K562 (cell line): ENCODE data around the gene RHOA. TPM values are rescaled to one million over a fixed set of nuclear protein-coding genes. Genes with fewer than 3 reads are reported as not detected.

Experiments used
- CBFA2T3 ChIP-seq: fragments of 450-650 bp; IDR thresholded peaks from 2 replicates; pipeline ENCODE4 v1.6.1; 2017
- COPS2 ChIP-seq: fragments of 450-650 bp; conservative IDR thresholded peaks from 2 replicates; pipeline ENCODE4 v1.6.1; 2016; ENCODE audit warnings: mild to moderate bottlenecking, moderate library complexity
- CXXC5 ChIP-seq: fragments of 250-450 bp; sonication (Bioruptor Pico); IDR thresholded peaks from 2 replicates; pipeline ENCODE4 v1.8.0; 2022; ENCODE audit warnings: inconsistent platforms, mild to moderate bottlenecking, moderate library complexity
- DPF2 ChIP-seq: fragments of 450-650 bp; IDR thresholded peaks from 2 replicates; pipeline ENCODE4 v1.6.1; 2016
- HOMEZ ChIP-seq: fragments of 250-450 bp; sonication (Bioruptor Pico); IDR thresholded peaks from 2 replicates; pipeline ENCODE4 v1.4.0; 2020; ENCODE audit warnings: mild to moderate bottlenecking, moderate library complexity
- LCOR ChIP-seq: sonication (generic); formaldehyde crosslinking; IDR thresholded peaks from 2 replicates; pipeline ENCODE4 v1.8.0; 2022; ENCODE audit warnings: mild to moderate bottlenecking, missing genetic modification reagents
- MED1 ChIP-seq: sonication (generic); formaldehyde crosslinking; IDR thresholded peaks from 2 replicates; pipeline ENCODE4 v1.8.1; 2023; ENCODE audit warnings: missing genetic modification reagents, borderline replicate concordance
- MEF2A ChIP-seq: IDR thresholded peaks from 2 replicates; pipeline ENCODE4 v1.6.1; 2011; ENCODE audit warnings: low read depth, mild to moderate bottlenecking, low read length, moderate library complexity; ENCODE audit not compliant: control insufficient read depth
- MYNN ChIP-seq, 2 experiments: sonication (generic); formaldehyde crosslinking in 1 of 2; IDR thresholded peaks; 2 replicates each; pipeline versions ENCODE4 v1.5.0 to v1.6.1; 2016 to 2020; ENCODE audit warnings: antibody characterized with exemption in 1 of 2, missing genetic modification reagents in 1 of 2
- NCOR1 ChIP-seq: fragments of 450-650 bp; IDR thresholded peaks from 2 replicates; pipeline ENCODE4 v1.6.1; 2016; ENCODE audit warnings: mild to moderate bottlenecking, moderate library complexity
- NR2C2 ChIP-seq, 2 experiments: fragments of 200-800 bp in 1 of 2; sonication (Bioruptor generic) in 1 of 2; sonication (generic) in 1 of 2; formaldehyde crosslinking in 1 of 2; IDR thresholded peaks; 2 replicates each; pipeline versions ENCODE4 v1.6.1 to v1.8.0; 2016 to 2022; ENCODE audit warnings: mild to moderate bottlenecking in 1 of 2, missing compliant biosample characterization in 1 of 2, missing genetic modification characterization in 1 of 2, missing genetic modification reagents in 1 of 2
- SMARCA5 ChIP-seq: fragments of 450-650 bp; IDR thresholded peaks from 2 replicates; pipeline ENCODE4 v1.6.1; 2016
- SP2 ChIP-seq: IDR thresholded peaks from 2 replicates; pipeline ENCODE4 v1.6.1; 2011; ENCODE audit warnings: mild to moderate bottlenecking, low read depth, low read length, moderate library complexity; ENCODE audit not compliant: poor library complexity, severe bottlenecking; ENCODE audit errors: extremely low read depth
- TARDBP ChIP-seq: fragments of 450-650 bp; IDR thresholded peaks from 2 replicates; pipeline ENCODE4 v1.6.1; 2016
- THRB ChIP-seq: fragments of 450-650 bp; formaldehyde crosslinking; conservative IDR thresholded peaks from 2 replicates; pipeline ENCODE4 v1.4.0; 2022; ENCODE audit warnings: mild to moderate bottlenecking, missing genetic modification characterization
- YBX1 ChIP-seq: fragments of 450-650 bp; IDR thresholded peaks from 2 replicates; pipeline ENCODE4 v1.7.1; 2016; ENCODE audit warnings: mild to moderate bottlenecking
- ZNF23 ChIP-seq: fragments of 250-450 bp; sonication (Bioruptor Pico); IDR thresholded peaks from 2 replicates; pipeline ENCODE4 v1.4.0; 2020; ENCODE audit warnings: mild to moderate bottlenecking
- ZNF644 ChIP-seq: fragments of 200-800 bp; sonication (Bioruptor generic); IDR thresholded peaks from 2 replicates; pipeline ENCODE4 v1.6.1; 2016; ENCODE audit warnings: low read depth, missing genetic modification characterization, missing compliant biosample characterization
- ZNF699 ChIP-seq: fragments of 250-450 bp; sonication (Bioruptor Pico); IDR thresholded peaks from 2 replicates; pipeline ENCODE4 v1.8.0; 2021; ENCODE audit warnings: mild to moderate bottlenecking, moderate library complexity; ENCODE audit not compliant: insufficient replicate concordance
- ZNF77 ChIP-seq: fragments of 250-450 bp; sonication (Bioruptor Pico); IDR thresholded peaks from 2 replicates; pipeline ENCODE4 v1.5.0; 2020
- ZSCAN29 ChIP-seq: fragments of 450-650 bp; IDR thresholded peaks from 2 replicates; pipeline ENCODE4 v1.6.1; 2017
- polyA plus RNA-seq, 8 experiments: library from polyadenylated mRNA; depleted of rRNA in 4 of 8; stranded (reverse) in 5 of 8; unstranded in 3 of 8; fragments of >200 nt; fragmentation: Nextera tagmentation in 2 of 8; fragmentation: Illumina TruSeq in 1 of 8; extraction: Ambion mirVana in 2 of 8; extraction: Trizol in 1 of 8; gene quantifications; 2 replicates each; pipeline versions ENCODE4 v1.2.1 to v1.2.3, GENCODE V29; 2011 to 2014; ENCODE audit warnings: inconsistent platforms in 1 of 8, missing spikeins in 1 of 8
- total RNA-seq, 7 experiments: library from RNA; depleted of rRNA in 6 of 7; stranded (reverse); fragments of >200 nt in 6 of 7; fragmentation: Illumina TruSeq in 2 of 7; extraction: Trizol in 2 of 7; gene quantifications; 2 replicates each; pipeline versions ENCODE4 v1.2.1 to v1.2.3, GENCODE V29; 2011 to 2021; ENCODE audit warnings: low replicate concordance in 1 of 7
- TF ChIP-seq, protein P1 (sequence below): sonication (generic); formaldehyde crosslinking; IDR thresholded peaks from 2 replicates; pipeline ENCODE4 v1.8.1; 2023; ENCODE audit warnings: mild to moderate bottlenecking, missing genetic modification reagents
- TF ChIP-seq, protein P2 (sequence below): fragments of 450-650 bp; formaldehyde crosslinking; IDR thresholded peaks from 2 replicates; pipeline ENCODE4 v1.4.0; 2020; ENCODE audit warnings: mild to moderate bottlenecking
- TF ChIP-seq, protein P3 (sequence below): fragments of 250-450 bp; sonication (Bioruptor Pico); IDR thresholded peaks from 2 replicates; pipeline ENCODE4 v1.8.0; 2022; ENCODE audit warnings: moderate library complexity, mild to moderate bottlenecking, inconsistent platforms

RHOA gene
- total and polyA plus RNA-seq, 9 of the 15 experiments (the other 6 are each of a cell fraction or from before 2014, with no cell fraction given) = 136 to 540 (median 236) TPM

DNA sequence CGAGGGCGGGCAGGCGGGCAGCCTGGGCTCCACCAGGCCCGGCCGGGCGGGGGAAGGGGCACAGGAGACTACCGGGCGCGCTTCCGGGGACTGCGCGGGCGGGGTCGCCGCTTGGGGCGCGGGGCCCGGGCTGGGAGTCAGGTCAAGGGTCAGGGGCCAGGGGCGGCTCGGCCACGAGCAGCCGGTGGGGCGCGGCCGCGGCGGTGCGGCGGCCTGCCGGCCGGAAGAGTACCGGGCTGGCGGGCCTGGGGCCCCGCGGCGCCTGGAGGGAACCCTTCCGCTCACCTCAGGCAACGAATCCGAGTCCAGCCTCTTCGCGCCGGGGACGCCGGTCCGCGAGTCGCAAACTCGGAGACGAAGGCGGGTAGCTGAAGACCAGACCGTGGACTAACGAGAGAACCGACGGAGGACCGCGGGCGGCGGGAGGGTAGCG, 225 bp downstream of the RHOA start (continued):
- TF ChIP-seq THRB (CRISPR knock-in tag) = no peak
- no peak for TF ChIP-seq ZNF77
- TF ChIP-seq DPF2 = no peak
- TF ChIP-seq, protein P1, sequence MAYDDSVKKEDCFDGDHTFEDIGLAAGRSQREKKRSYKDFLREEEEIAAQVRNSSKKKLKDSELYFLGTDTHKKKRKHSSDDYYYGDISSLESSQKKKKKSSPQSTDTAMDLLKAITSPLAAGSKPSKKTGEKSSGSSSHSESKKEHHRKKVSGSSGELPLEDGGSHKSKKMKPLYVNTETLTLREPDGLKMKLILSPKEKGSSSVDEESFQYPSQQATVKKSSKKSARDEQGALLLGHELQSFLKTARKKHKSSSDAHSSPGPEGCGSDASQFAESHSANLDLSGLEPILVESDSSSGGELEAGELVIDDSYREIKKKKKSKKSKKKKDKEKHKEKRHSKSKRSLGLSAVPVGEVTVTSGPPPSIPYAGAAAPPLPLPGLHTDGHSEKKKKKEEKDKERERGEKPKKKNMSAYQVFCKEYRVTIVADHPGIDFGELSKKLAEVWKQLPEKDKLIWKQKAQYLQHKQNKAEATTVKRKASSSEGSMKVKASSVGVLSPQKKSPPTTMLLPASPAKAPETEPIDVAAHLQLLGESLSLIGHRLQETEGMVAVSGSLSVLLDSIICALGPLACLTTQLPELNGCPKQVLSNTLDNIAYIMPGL (CRISPR knock-in tag) = peak; percentile 62; the same call in 1 of the 2 replicates
- no peak for TF ChIP-seq NCOR1
- no peak for TF ChIP-seq CXXC5 (CRISPR knock-in tag)
- TF ChIP-seq ZSCAN29 = no peak
- peak; percentile 78 for TF ChIP-seq NR2C2 (CRISPR knock-in tag; IDR thresholded peaks at IDR 0.05)
- TF ChIP-seq NR2C2 (tag; IDR thresholded peaks at IDR 0.05) = peak; percentile 98
- no peak for TF ChIP-seq CBFA2T3
- TF ChIP-seq ZNF23 (CRISPR knock-in tag) = no peak
- no peak for TF ChIP-seq ZNF699 (CRISPR knock-in tag)
- TF ChIP-seq YBX1 = no peak
- TF ChIP-seq SMARCA5 = no peak
- no peak for TF ChIP-seq LCOR (CRISPR knock-in tag)
- no peak for TF ChIP-seq MEF2A
- TF ChIP-seq HOMEZ (CRISPR knock-in tag) = no peak
- TF ChIP-seq COPS2 = no peak
- no peak for TF ChIP-seq MED1 (CRISPR knock-in tag)
- no peak for TF ChIP-seq SP2
- no peak for TF ChIP-seq MYNN (IDR thresholded peaks at IDR 0.05)
- no peak for TF ChIP-seq MYNN (CRISPR knock-in tag; IDR thresholded peaks at IDR 0.05)
- TF ChIP-seq, protein P2, sequence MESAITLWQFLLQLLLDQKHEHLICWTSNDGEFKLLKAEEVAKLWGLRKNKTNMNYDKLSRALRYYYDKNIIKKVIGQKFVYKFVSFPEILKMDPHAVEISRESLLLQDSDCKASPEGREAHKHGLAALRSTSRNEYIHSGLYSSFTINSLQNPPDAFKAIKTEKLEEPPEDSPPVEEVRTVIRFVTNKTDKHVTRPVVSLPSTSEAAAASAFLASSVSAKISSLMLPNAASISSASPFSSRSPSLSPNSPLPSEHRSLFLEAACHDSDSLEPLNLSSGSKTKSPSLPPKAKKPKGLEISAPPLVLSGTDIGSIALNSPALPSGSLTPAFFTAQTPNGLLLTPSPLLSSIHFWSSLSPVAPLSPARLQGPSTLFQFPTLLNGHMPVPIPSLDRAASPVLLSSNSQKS (CRISPR knock-in tag) = no peak
- TF ChIP-seq, protein P3, sequence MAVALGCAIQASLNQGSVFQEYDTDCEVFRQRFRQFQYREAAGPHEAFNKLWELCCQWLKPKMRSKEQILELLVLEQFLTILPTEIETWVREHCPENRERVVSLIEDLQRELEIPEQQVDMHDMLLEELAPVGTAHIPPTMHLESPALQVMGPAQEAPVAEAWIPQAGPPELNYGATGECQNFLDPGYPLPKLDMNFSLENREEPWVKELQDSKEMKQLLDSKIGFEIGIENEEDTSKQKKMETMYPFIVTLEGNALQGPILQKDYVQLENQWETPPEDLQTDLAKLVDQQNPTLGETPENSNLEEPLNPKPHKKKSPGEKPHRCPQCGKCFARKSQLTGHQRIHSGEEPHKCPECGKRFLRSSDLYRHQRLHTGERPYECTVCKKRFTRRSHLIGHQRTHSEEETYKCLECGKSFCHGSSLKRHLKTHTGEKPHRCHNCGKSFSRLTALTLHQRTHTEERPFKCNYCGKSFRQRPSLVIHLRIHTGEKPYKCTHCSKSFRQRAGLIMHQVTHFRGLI = no peak
- TF ChIP-seq ZNF644 (tag) = no peak
- TF ChIP-seq TARDBP = no peak
